KMS-11 (cell line): ENCODE measurements around the gene PRRC2C.

Source experiments
- H2AFZ ChIP-seq: fragments of 200-600 bp; sonication (generic); 2 replicates; pipeline ENCODE4 v1.6.1; 2016; ENCODE audit warnings: antibody characterized with exemption, mixed run types, low read depth
- H3K27ac ChIP-seq: fragments of 200-600 bp; sonication (generic); 2 replicates; pipeline ENCODE4 v1.6.1; 2016; ENCODE audit warnings: mild to moderate bottlenecking, mixed run types
- H3K27me3 ChIP-seq: fragments of 200-600 bp; sonication (generic); 2 replicates; pipeline ENCODE4 v1.6.1; 2017; ENCODE audit warnings: mild to moderate bottlenecking, low read depth, mixed run types, moderate library complexity; ENCODE audit not compliant: insufficient read depth
- H3K36me3 ChIP-seq: fragments of 200-600 bp; sonication (generic); 2 replicates; pipeline ENCODE4 v1.6.1; 2017; ENCODE audit warnings: mild to moderate bottlenecking, mixed run types; ENCODE audit not compliant: insufficient read depth
- H3K4me1 ChIP-seq: fragments of 200-600 bp; sonication (generic); 2 replicates; pipeline ENCODE4 v1.6.1; 2016; ENCODE audit warnings: mild to moderate bottlenecking, low read depth, mixed run types; ENCODE audit not compliant: poor library complexity, severe bottlenecking
- H3K4me2 ChIP-seq: fragments of 200-600 bp; sonication (generic); 2 replicates; pipeline ENCODE4 v1.7.0; 2016; ENCODE audit warnings: mild to moderate bottlenecking, mixed run types
- H3K4me3 ChIP-seq: fragments of 200-600 bp; sonication (generic); IDR thresholded peaks from 2 replicates; pipeline ENCODE4 v1.6.1; 2017; ENCODE audit warnings: low read depth, low read length, mixed read lengths; ENCODE audit not compliant: insufficient read depth
- H3K79me2 ChIP-seq: fragments of 200-600 bp; sonication (generic); 2 replicates; pipeline ENCODE4 v1.6.1; 2016; ENCODE audit warnings: low read depth, mixed run types; ENCODE audit not compliant: insufficient read depth
- H3K9ac ChIP-seq: fragments of 200-600 bp; sonication (generic); 2 replicates; pipeline ENCODE4 v1.6.1; 2016; ENCODE audit warnings: mild to moderate bottlenecking, mixed run types
- H4K20me1 ChIP-seq: fragments of 200-600 bp; sonication (generic); 2 replicates; pipeline ENCODE4 v1.6.1; 2016; ENCODE audit warnings: mild to moderate bottlenecking, mixed run types; ENCODE audit not compliant: insufficient read depth
- CTCF ChIP-seq: fragments of 200-600 bp; sonication (generic); conservative IDR thresholded peaks from 2 replicates; pipeline ENCODE4 v1.6.1; 2017; ENCODE audit warnings: low read depth, mild to moderate bottlenecking, antibody characterized with exemption, low read length, moderate library complexity, mixed read lengths

PRRC2C gene

GRCh38 chr1:171477804-171478203, 7.5 kb upstream of the PRRC2C start:
- Histone ChIP-seq H3K36me3 (no peaks in the 10 kb centered on the region), H3K79me2 (no peaks in the 10 kb centered on the region), H4K20me1 (no peaks in the 10 kb centered on the region), H3K9ac (no peak overlapping the region), H3K27me3 (no peaks in the 10 kb centered on the region), H3K4me1 (no peaks in the 10 kb centered on the region), H3K27ac (no peak overlapping the region), H3K4me2 (no peak overlapping the region), H2AFZ (no peak overlapping the region), H3K4me3 (no peak overlapping the region)
- TF ChIP-seq CTCF: no peak

GRCh38 chr1:171480035-171480434, 5.3 kb upstream of the PRRC2C start:
- H3K27ac ChIP-seq: no peak overlapping the region
- H3K36me3 ChIP-seq: no peaks in the 10 kb centered on the region
- H3K9ac ChIP-seq: no peak overlapping the region
- no peak overlapping the region for H3K4me2 ChIP-seq
- H4K20me1 ChIP-seq: no peaks in the 10 kb centered on the region
- H2AFZ ChIP-seq: no peak overlapping the region
- H3K4me3 ChIP-seq: no peak overlapping the region
- H3K4me1 ChIP-seq: peaks cover 8% of the 10 kb centered on the region
- no peaks in the 10 kb centered on the region for H3K79me2 ChIP-seq
- H3K27me3 ChIP-seq: no peaks in the 10 kb centered on the region
- no peak for TF ChIP-seq CTCF

- peaks cover 46% of the 10 kb centered on the region for H3K79me2 ChIP-seq
- peaks cover 39% of the 10 kb centered on the region for H3K4me1 ChIP-seq
- peak; percentile 87; the same call in 1 of the 2 replicates for TF ChIP-seq CTCF
- H3K36me3 ChIP-seq: no peaks in the 10 kb centered on the region; the same call in 1 of the 2 replicates
- peak overlapping the region; percentile 79 for H3K4me3 ChIP-seq
- H3K9ac ChIP-seq: peak overlapping the region; percentile 99
- peak overlapping the region; percentile 86 for H2AFZ ChIP-seq
- peak overlapping the region; percentile 83 for H3K4me2 ChIP-seq
- peak overlapping the region; percentile 99 for H3K27ac ChIP-seq
- no peaks in the 10 kb centered on the region for H3K27me3 ChIP-seq
- peaks cover 38% of the 10 kb centered on the region for H4K20me1 ChIP-seq
Observed at GRCh38 chr1:171484760-171485374, 463 bp upstream of the PRRC2C start.

- peaks cover 50% of the 10 kb centered on the region for H4K20me1 ChIP-seq
- H3K4me1 ChIP-seq: peaks cover 52% of the 10 kb centered on the region
Observed at GRCh38 chr1:171486048-171486519, 754 bp downstream of the PRRC2C start.

More at GRCh38 chr1:171486048-171486519, 754 bp downstream of the PRRC2C start:
- Histone ChIP-seq H3K4me2 (peak overlapping the region; percentile 91), H3K9ac (peak overlapping the region; percentile 99), H2AFZ (peak overlapping the region; percentile 86), H3K4me3 (peak overlapping the region; percentile 92), H3K79me2 (peaks cover 58% of the 10 kb centered on the region), H3K27me3 (no peaks in the 10 kb centered on the region), H3K36me3 (no peaks in the 10 kb centered on the region; the same call in 1 of the 2 replicates), H3K27ac (peak overlapping the region; percentile 99)
- TF ChIP-seq CTCF: no peak; the same call in 1 of the 2 replicates
